ENCODE measurements around the gene RUSC1.
"Not testable (repeated sequence)": the region's sequence is repeated elsewhere in the genome, so short reads cannot be mapped to it uniquely, and the experiment has no call there.

RUSC1 gene, protein sequence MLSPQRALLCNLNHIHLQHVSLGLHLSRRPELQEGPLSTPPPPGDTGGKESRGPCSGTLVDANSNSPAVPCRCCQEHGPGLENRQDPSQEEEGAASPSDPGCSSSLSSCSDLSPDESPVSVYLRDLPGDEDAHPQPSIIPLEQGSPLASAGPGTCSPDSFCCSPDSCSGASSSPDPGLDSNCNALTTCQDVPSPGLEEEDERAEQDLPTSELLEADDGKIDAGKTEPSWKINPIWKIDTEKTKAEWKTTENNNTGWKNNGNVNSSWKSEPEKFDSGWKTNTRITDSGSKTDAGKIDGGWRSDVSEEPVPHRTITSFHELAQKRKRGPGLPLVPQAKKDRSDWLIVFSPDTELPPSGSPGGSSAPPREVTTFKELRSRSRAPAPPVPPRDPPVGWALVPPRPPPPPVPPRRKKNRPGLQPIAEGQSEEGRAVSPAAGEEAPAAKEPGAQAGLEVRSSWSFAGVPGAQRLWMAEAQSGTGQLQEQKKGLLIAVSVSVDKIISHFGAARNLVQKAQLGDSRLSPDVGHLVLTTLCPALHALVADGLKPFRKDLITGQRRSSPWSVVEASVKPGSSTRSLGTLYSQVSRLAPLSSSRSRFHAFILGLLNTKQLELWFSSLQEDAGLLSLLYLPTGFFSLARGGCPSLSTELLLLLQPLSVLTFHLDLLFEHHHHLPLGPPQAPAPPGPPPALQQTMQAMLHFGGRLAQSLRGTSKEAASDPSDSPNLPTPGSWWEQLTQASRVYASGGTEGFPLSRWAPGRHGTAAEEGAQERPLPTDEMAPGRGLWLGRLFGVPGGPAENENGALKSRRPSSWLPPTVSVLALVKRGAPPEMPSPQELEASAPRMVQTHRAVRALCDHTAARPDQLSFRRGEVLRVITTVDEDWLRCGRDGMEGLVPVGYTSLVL

DNA sequence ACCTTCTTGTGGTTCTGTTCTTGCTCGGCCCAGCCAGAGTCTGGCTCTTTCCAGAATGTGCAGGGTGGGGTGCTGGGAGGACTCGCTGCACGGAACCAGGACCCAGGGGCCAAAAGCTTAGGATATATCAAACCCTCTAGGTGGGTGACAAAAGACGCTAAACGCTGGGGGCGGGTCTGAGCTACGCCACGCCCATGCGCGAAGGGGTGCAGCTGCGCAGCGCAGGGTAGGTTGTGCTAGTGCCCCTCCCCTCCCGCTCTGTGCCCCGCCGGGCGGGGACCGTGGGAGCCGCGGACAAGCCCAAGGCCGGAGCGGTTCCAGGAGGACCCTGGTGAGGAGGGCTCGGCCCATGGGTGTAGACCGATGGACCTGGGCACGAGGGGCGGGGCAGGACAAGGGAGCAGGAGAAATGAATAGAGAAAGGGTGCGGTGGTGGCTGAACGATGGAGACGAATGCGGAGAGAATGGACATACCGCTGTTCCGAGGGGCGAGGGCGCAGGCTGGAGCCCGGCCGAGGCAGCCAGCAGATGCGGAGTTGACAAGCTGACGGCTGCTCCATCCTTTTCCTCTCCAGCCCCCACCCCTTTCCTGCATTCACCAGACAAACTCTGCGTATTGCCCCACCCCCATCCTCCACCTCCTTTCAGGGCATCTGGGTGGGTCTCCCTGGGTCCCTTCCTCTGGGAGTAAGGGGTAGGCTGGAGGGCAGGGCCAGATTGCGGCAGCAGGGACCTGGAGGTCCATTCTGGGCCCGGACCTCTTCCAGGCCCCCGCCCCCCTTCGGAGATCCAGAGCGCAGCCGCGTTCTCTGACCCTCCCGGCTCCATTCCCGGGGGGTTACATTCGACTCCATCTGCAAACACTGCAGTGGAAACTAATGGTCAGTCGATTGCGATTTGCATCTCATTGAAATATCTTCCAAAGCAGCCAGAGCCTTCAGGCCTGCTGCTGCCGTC, at the start of gene RUSC1:
RUSC1 (plus strand) TSS at position 234 of the 957 bp plus-strand sequence. CDS start 880 bp downstream, outside the sequence.
- DNase-seq = peak; percentile 31 to 49

DNA sequence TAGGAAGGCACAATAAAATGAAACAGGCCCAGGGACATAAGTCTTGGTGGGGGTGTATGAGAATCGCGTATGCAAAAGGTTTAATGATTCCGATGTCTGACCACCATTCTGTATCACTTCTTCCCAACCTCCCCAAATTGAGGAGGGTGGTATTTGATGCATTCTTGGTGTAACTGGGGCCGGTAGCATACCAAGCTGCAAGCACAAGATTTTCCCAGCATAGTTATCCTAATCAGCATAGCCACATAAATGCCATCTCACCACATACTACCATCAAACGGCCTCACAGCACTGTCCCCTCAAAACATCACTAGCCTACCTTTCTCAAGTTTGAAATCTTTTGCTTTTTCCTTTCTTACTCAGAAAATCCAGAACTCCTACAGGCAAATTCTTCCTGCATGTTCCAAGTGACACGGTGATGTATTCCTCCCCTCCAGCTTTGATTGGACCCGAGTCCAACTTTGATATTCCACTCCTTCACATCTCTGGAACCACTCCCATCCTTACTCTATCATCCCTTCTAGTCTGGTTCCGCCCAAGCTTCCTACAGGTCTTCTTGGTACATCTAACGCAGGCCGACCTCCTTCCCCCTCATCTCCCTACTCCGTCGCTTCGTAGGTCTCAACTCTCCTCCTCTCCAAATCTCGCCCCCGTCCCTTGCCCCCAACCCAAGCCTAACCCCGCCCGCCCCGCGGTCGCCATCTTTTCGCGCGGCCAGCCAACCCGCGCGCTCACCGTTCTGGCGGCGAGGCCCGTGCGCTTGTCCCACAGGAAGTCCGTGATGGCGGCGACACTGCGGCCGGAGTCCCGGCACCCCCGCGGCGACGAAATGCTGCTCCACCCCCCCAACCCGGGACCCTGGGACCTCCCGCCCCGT, 48.0 kb upstream of the RUSC1 start:
- peak in 1 of 2 donors; percentile 15 for DNase-seq

DNA sequence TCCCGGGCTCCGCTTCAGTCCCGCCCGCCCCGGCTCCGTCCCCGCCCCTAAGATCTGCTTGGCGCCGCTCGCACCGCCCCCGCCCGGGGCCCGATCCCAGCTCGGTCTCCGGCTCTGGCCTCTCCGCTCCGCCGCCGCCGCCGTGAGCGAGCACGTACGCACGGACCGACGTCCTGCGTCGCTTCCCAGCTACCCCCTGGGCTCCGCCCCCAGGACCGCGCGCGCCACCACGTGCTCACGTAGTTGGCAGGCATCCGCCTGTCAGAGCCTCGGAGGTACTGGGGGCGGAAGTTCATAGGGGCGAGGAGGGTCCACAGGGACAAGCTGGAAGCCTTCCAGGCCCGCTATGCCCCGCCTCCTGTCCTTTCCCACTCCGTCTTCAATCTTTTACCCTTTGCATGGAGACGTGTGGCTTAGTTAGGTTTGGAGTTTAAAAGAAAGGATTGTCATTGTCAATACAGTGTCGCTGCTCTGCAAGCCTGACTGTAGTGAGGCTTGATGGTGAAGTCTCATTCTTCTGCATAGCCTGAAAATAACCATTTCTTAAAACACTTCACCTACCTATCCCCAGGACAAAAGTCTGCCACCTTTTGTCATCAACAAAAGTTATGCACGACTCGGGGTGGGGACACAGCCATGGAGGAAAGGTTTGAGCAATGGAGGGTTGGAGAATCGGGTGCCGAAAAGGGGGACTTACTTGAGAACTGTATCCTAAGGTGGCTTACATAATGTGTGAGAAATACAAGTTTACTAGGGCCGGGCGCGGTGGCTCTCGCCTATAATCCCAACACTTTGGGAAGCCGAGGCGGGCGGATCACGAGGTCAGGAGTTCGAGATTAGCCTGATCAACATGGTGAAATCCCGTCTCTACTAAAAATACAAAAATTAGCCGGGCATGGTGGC, 47.1 kb upstream of the RUSC1 start, which contains the start of gene CLK2:
CLK2 (minus strand) TSS at position 162 of the 903 bp plus-strand sequence. CDS start 2,527 bp downstream, outside the sequence.
- peak; percentile 94 to 96 for DNase-seq

DNA sequence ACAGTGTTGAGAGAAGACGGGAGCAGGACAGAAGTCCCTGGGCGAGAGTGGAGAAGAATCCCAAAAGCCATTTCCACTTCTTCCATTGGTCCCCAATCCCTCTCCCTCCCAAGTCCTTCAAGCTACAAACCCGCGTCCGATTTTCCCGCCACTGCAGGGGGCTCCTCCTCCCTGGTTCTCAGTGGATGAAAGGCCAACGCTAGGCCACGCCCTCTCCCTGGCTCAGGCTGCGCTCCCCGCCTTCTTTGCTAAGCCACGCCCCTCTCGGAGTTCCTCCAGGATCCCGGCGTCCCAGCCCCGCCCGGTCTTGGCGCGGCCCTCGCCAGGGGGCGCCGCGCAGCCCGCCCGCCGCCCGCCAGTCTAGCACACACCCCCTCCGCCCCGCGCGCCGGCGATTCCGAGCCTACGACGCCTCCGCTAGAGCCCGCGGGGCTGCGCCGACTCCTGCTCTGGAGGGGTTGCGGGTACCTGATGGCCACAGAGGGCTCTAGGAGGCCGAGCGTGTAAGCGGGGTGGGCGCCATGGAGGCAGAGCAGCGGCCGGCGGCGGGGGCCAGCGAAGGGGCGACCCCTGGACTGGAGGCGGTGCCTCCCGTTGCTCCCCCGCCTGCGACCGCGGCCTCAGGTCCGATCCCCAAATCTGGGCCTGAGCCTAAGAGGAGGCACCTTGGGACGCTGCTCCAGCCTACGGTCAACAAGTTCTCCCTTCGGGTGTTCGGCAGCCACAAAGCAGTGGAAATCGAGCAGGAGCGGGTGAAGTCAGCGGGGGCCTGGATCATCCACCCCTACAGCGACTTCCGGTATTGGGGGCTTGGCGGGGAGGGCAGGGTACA, 43.4 kb upstream of the RUSC1 start, which contains the start of gene HCN3:
HCN3 (plus strand) TSS at position 394 of the 832 bp plus-strand sequence; CDS start at position 522, 128 bp downstream.
- peak; percentile 91 to 98 for DNase-seq

DNA sequence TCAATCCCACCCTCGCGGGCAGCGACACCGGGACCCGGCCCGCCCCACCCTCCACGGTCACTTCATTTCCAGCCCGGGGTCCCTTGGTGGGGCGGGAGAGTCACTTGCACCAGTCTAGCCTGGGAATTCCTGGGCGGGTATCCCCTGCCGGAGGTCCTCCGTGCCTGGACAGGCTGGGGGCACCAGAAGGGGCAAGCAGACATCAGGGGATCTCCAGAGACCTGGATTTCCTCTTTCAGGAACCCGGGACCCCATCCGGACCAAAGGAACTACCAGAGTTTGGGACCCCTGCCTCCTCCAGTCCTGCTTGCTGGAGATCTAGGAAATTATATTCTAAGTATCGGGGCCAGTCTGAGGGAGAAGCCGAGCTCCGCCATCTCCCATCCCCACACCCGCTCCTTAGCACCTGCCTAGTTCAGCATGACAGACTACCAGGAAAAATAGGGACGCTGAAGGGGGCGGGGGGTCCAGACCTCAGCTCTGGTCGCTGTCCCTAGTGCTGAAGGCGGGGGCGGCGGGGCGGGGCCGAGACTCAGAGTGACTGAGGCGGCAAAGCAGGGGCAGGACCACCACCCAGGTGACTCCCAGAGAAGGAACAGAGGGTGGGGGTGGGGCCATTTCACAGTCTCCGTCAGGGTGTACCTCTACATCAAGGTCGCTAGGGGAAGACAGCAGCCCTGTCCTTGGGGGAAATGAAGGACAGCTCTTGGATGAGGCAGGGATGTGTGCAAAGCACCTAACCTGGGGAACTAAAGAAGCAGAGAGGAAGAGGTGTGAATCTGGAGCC, 42.6 kb upstream of the RUSC1 start:
- DNase-seq = peak; percentile 12 to 23

DNA sequence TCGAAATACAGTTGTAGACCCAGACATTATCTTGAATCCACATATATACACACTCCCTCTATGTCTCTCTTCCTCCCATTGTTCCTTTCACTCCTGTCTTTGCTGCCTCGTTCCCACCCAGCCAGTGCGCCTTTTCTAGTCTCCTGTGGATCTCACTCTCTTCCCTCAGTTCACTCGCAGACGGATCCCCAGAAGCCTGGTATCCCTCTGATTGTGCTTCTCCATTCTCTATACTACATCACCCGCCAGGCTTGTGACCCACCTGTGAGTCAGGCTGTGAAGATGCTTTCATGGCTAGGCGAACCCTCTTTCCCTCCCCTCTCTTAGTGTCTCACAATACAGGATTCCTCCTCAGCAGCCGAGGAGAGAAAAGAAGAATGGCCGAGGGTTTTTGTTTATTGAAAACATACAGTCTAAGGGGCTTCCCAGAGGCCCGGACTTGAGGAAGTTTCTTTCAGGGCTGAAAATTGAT, 42.0 kb upstream of the RUSC1 start:
- DNase-seq = no peak

DNA sequence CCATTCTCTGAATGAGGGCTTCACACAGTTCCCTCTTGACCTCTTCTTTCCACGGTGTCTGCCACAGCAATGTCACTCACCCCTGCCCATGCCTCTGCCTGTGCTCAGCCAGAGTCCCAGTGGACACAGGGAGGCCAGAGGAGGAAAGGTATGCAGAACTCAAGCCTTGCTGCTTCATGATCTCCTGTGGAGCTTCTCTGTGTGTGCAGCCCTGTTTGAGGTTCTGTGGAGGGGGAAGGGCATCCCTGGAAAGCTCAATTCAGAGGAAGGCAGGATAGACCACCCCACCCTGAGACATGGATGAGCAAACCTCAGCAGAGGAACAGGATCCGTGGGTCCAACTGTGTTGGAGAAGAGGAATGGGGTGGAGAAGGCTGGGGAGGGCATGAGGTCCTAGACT, 41.4 kb upstream of the RUSC1 start:
- no peak for DNase-seq

DNA sequence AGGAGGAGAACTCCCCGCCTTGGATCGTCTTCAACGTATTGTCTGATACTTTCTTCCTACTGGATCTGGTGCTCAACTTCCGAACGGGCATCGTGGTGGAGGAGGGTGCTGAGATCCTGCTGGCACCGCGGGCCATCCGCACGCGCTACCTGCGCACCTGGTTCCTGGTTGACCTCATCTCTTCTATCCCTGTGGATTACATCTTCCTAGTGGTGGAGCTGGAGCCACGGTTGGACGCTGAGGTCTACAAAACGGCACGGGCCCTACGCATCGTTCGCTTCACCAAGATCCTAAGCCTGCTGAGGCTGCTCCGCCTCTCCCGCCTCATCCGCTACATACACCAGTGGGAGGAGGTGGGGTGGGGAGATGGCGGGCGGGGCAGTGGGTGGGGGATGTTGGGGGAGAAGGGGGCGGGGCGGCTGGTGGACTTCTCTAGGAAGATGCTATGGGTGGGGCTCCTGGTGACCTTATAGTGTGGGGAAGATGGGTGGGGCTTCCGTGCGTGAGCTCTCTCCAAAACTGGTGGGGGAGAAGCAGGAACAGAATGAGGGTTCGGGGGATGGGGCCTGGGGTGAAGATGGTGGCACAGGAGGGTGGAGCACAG, 38.1 kb upstream of the RUSC1 start:
- no peak for DNase-seq

DNA sequence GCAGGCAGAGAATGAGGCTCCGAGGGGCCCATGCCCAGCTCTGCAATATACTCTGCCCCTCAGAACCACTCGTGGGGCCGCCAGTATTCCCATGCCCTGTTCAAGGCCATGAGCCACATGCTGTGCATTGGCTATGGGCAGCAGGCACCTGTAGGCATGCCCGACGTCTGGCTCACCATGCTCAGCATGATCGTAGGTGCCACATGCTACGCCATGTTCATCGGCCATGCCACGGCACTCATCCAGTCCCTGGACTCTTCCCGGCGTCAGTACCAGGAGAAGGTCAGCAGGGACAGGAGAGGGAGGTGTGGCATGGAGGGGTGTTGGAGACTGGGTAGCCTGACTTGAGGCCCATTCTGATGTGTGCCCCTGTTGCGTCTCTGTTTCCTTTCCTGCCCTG, 36.2 kb upstream of the RUSC1 start:
- no peak for DNase-seq

DNA sequence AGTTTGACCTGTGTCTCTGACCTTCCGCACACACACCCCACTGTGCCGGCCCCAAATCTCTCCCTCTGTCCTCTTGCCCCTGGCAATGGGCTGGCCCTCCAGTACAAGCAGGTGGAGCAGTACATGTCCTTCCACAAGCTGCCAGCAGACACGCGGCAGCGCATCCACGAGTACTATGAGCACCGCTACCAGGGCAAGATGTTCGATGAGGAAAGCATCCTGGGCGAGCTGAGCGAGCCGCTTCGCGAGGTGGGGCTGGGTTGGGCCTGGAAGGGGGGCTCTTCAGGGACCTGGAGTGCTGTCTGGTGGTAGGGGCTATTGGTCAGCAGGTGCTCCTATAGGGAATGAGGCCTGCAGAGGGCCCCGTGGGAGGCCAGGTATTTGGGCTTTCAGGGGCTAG, 35.6 kb upstream of the RUSC1 start:
- DNase-seq = no peak

DNA sequence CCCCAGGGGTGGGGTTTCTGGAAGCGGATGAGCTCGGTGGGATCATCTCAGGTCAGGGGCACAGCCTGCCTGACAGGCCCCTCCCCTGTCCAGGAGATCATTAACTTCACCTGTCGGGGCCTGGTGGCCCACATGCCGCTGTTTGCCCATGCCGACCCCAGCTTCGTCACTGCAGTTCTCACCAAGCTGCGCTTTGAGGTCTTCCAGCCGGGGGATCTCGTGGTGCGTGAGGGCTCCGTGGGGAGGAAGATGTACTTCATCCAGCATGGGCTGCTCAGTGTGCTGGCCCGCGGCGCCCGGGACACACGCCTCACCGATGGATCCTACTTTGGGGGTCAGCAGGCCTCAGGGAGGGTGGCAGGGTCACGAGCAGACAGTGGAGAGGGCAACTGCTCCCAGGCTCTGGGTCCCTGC, 35.1 kb upstream of the RUSC1 start:
- no peak for DNase-seq

DNA sequence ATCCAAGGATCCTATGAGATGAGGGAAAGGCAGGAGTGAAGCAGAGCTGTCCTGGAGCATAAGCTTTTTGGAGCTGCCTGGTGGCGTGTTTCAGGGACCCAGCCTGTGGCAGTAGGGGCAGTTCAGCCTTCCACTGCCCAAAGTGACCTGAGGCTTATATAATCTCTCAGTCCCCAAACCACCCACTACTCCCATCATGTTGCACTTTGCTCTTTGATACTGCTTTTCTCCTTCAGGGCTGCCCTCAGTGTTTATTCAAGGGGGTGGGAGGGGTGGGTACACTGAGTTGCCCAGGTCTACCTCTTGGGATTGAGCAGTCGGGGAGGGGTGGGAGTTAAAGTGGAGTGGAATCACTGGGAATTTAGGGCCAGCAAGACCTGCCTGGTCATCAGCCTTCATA, 34.1 kb upstream of the RUSC1 start:
- DNase-seq = no peak

DNA sequence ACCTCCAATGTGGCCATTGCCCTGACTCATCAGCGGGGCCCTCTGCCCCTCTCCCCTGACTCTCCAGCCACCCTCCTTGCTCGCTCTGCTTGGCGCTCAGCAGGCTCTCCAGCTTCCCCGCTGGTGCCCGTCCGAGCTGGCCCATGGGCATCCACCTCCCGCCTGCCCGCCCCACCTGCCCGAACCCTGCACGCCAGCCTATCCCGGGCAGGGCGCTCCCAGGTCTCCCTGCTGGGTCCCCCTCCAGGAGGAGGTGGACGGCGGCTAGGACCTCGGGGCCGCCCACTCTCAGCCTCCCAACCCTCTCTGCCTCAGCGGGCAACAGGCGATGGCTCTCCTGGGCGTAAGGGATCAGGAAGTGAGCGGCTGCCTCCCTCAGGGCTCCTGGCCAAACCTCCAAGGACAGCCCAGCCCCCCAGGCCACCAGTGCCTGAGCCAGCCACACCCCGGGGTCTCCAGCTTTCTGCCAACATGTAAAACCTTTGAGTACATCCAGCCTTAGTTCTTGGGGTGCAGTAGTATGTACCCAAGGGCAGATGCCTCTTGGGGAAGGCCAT, 32.6 kb upstream of the RUSC1 start:
- no peak for DNase-seq

DNA sequence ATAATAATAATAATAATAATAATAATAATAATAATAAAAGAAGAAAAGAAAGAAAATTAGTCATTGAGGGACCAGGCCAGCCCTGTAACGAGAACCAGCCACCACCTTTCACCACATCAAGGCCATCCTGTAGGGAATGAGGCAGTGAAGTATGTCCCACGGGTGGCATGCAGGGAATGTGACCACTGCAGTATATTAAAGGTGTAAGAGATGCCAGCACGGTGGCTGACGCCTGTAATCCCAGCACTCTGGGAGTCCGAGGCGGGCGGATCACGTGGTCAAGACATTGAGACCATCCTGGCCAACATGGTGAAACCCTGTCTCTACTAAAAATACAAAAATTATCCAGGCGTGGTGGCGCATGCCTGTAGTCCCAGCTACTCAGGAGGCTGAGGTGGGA, 29.7 kb upstream of the RUSC1 start:
- not testable (repeated sequence) for DNase-seq

DNA sequence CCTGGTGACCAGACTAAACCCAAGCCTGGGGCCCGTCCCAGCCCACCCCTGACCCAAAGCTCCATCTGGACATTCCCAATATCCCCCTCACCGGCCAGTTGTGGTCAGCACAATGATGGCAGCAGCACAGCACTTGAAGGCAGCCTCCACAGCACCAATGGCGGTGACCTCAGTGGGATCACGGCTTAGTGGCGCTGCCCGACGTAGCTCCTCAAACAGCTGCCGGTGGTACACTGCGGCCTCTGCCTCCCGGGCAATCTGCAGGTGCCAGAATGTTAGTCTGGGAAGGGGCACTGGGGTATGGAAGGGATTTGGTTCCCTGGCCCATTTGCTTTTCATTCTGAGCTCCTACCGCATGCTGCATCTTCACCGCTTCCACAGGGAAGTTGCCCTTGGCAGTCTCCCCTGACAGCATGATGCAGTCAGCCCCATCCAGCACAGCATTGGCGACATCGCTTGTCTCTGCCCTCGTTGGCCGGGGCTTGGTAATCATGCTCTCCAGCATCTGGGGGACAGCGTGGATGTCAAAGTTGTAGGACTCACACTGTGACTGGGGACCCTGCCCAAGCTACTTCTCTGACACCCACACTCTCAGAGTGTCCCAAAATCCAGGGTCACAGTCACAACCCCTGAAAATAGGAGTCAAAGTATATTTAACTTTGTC, 27.5 kb upstream of the RUSC1 start:
- DNase-seq = no peak

DNA sequence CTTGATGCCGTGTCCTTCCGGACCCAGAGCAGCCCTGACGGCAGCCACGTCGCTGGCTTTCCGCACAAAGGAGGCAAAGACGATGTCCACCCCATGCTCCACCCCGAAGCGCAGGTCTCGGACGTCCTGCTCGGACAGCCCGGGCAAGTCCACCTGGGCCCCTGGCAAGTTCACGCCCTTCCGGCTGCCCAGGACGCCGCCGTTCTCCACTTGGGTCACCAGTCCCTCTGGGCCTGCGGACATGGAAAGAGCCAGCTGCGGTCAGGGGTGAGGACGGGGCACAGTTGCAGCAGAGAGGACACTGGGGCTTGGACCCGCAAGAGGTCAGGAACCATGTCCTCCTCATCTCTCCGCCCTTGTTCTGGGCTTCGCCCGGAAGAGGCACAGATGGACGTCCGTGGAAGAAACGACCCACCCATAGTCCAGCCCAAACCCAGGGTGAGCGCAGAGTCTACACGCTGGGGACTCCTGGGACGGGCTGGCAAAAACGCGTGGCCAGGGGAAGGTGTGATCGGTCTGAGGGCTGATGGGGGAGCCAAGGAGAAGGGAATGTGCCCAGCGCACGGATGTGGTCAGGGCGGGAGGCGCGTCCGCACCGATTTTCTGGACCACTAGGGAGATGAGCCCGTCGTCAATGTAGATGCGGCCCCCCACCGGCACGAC, 26.0 kb upstream of the RUSC1 start:
- no peak for DNase-seq
